HG02763 (cell line): Measurements from ENCODE around the gene SYT14.
"Not testable (repeated sequence)": the region's sequence is repeated elsewhere in the genome, so short reads cannot be mapped to it uniquely, and the experiment has no call there.

Source experiments
- ATAC-seq: cut with Tn5 transposase; IDR thresholded peaks from one replicate; pipeline ENCODE4 v1.9.1; 2021; ENCODE audit warnings: mild to moderate bottlenecking, moderate library complexity; ENCODE audit not compliant: unreplicated experiment

The SYT14 gene

GRCh38 chr1:210024282-210024681 is 86.3 kb downstream of the SYT14 start:
- no peak for ATAC-seq

- ATAC-seq: no peak
Observed at GRCh38 chr1:210024996-210025395, 87.0 kb downstream of the SYT14 start.

- ATAC-seq: no peak
Observed at GRCh38 chr1:210025870-210026269, 87.9 kb downstream of the SYT14 start.

GRCh38 chr1:210027994-210028393 is 90.0 kb downstream of the SYT14 start:
- no peak for ATAC-seq

GRCh38 chr1:210031473-210031872 is 93.5 kb downstream of the SYT14 start:
- ATAC-seq: no peak

- no peak for ATAC-seq
Observed at GRCh38 chr1:210043058-210043457, 105.0 kb downstream of the SYT14 start.

- ATAC-seq: no peak
Observed at GRCh38 chr1:210049616-210050015, 111.6 kb downstream of the SYT14 start.

GRCh38 chr1:210050491-210050890 is 112.5 kb downstream of the SYT14 start:
- not testable (repeated sequence) for ATAC-seq

- no peak for ATAC-seq
Observed at GRCh38 chr1:210053126-210053525, 115.1 kb downstream of the SYT14 start.

GRCh38 chr1:210057593-210057992 is 119.6 kb downstream of the SYT14 start:
- no peak for ATAC-seq

GRCh38 chr1:210061992-210062391 is 124.0 kb downstream of the SYT14 start:
- no peak for ATAC-seq

GRCh38 chr1:210070531-210070930 is 132.5 kb downstream of the SYT14 start:
- no peak for ATAC-seq

- no peak for ATAC-seq
Observed at GRCh38 chr1:210072129-210072528, 134.1 kb downstream of the SYT14 start.

- no peak for ATAC-seq
Observed at GRCh38 chr1:210072896-210073504, 135.0 kb downstream of the SYT14 start.

GRCh38 chr1:210074904-210075303 is 136.9 kb downstream of the SYT14 start:
- ATAC-seq: no peak

GRCh38 chr1:210076620-210077019 is 138.6 kb downstream of the SYT14 start:
- no peak for ATAC-seq

GRCh38 chr1:210081494-210081893 is 143.5 kb downstream of the SYT14 start:
- no peak for ATAC-seq

GRCh38 chr1:210085359-210085758 is 147.3 kb downstream of the SYT14 start:
- no peak for ATAC-seq

- ATAC-seq: no peak
Observed at GRCh38 chr1:210087058-210087457, 149.0 kb downstream of the SYT14 start.

- no peak for ATAC-seq
Observed at GRCh38 chr1:210089855-210090254, 151.8 kb downstream of the SYT14 start.

GRCh38 chr1:210092366-210092765 is 154.3 kb downstream of the SYT14 start:
- no peak for ATAC-seq

GRCh38 chr1:210093461-210093860 is 155.4 kb downstream of the SYT14 start:
- no peak for ATAC-seq

- ATAC-seq: no peak
Observed at GRCh38 chr1:210098356-210098755, 160.3 kb downstream of the SYT14 start.
